GM13976 (cell line): ENCODE data around the gene UGT2A1.

Experiments used
- DNase-seq: peaks from one replicate; pipeline ENCODE4 v3.0.0; 2012; ENCODE audit warnings: low spot score
- in situ Hi-C: fragments of 300-500 bp; cut with MboI; formaldehyde crosslinking; loops from one replicate; pipeline ENCODE4 v1.12.0; 2022; ENCODE audit warnings: low sequenced_read_pairs, mixed read lengths, inconsistent platforms; ENCODE audit not compliant: unreplicated experiment
- TF ChIP-seq, protein P1 (sequence below): IDR thresholded peaks from 2 replicates; pipeline ENCODE4 v1.5.1; 2012; ENCODE audit warnings: borderline replicate concordance, mild to moderate bottlenecking; ENCODE audit not compliant: insufficient read depth; ENCODE audit errors: extremely low read depth, missing control alignments, control extremely low read depth

UGT2A1 gene

DNA sequence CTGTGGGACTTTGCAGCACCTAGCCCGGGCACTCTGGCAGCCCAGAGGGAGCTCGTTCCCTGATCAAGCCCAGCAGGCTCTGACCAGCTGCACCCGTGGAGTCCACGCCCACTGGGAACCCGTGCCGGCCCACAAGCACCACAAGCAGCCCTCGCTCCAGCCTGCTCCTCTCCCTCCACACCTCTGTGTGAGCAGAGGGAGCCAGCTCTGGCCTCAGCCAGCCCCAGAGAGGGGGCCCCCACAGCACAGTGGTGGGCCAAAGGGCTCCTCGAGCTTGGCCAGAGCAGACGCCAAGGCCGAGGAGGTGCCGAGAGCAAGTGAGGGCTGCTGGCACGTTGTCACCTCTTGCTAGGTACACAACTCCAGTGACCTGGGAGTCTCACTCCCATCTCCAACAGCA, 5.1 kb upstream of the UGT2A1 start:
- in situ Hi-C loops: no loop called here
- no peak for DNase-seq
- TF ChIP-seq, protein P1, sequence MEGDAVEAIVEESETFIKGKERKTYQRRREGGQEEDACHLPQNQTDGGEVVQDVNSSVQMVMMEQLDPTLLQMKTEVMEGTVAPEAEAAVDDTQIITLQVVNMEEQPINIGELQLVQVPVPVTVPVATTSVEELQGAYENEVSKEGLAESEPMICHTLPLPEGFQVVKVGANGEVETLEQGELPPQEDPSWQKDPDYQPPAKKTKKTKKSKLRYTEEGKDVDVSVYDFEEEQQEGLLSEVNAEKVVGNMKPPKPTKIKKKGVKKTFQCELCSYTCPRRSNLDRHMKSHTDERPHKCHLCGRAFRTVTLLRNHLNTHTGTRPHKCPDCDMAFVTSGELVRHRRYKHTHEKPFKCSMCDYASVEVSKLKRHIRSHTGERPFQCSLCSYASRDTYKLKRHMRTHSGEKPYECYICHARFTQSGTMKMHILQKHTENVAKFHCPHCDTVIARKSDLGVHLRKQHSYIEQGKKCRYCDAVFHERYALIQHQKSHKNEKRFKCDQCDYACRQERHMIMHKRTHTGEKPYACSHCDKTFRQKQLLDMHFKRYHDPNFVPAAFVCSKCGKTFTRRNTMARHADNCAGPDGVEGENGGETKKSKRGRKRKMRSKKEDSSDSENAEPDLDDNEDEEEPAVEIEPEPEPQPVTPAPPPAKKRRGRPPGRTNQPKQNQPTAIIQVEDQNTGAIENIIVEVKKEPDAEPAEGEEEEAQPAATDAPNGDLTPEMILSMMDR: no peak

DNA sequence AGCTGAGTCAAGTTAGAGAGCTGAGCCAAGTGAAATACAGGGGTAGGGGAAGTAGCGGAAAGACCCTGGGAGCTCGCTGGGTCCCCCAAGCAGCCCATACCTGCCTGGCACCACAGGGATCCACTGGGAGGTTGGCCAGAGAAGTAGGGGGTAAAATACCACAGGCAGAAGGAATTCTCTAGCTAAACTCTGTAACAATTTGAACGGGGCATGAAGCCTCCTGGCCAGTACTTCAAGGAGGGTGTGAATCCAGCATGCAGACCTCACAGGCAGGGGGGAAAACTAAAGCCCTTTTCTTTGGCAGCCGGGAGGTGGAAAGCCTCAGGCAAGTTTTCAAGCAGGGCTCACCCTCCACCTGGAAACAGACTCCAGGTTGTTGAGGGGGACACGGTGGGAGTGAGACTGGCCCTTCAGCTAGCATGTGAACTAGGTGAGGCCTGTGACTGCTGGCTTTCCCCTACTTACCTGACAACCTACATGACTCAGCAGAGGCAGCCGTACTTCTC, 3.7 kb upstream of the UGT2A1 start:
- TF ChIP-seq, protein P1: no peak
- in situ Hi-C loops: no loop called here
- DNase-seq: no peak

DNA sequence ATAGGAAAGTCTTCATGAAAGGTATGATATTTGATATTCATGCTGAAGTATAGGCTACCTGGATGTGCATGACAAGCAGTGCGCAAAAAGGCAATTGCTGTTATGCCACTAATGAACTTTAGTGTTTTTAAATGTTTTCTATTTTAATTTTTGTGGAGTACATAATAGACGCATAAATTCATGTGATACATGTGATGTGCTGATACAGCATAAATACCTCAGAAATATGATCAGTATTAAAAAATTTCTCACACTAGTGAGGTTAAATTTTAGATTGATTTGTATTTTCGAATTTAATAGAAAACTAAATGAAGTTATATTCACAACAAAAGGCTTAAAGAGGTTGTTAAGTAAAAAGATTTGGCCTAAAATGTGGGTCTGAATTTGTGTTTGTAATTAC, 2.2 kb downstream of the UGT2A1 start:
- in situ Hi-C loops: no loop called here
- TF ChIP-seq, protein P1: no peak
- no peak for DNase-seq

DNA sequence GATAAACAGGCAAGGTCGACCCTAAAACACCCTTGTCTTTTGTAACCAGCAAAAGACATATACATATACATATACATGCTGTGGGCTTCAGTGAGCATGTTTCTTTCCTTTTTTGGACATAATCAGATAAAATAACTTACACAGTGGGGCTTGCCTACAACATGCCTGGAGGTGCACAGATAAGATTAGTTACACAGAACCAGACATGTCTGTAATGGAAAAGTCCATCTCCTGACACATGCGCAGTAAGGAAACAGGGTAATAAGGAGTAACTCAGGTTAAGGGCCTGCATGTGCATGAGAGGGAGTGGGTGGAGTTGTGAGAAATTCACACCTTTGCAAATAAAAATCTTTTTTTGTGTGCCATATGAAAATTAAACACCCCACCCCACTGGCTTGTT, 3.4 kb downstream of the UGT2A1 start:
- TF ChIP-seq, protein P1: no peak
- in situ Hi-C loops: no loop called here
- DNase-seq: no peak

DNA sequence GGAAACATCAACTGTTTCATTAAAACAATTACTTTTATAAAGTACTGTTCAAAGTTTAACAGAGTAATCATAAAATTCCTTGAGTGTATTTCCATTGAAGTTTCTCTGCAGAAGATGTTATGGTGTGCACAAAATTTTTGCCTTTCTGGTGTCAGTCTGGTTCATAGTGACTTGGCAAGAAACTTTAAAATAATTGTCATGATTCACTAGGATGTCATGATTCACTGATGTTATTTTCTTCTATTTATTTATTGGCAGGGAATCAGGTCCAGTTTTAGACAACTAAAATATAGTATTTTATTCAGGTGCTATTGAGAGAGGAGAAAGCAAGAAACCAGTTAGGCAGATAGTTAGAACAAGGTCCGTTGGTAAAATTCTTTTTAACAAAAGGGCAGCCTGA, 3.8 kb downstream of the UGT2A1 start:
- DNase-seq: no peak
- TF ChIP-seq, protein P1: no peak
- in situ Hi-C loops: no loop called here

DNA sequence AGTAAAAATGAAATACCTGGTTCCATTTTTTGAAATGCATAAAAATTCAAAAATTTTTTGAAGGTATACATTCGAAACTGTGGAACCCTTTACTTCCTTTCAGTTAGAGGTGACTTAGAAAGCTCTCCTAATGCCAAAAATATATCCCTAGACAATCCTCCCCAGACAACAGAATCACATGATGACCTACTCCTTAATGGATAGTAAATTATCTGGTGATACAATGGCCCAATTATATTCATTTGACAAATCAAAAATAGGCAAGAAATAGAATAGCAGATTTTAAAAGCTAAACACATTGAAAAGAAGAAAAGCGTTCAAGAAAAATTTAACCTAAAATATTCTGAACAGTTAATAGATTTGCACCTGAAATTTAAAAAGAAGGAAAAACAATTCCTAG, 10.1 kb downstream of the UGT2A1 start:
- TF ChIP-seq, protein P1: no peak
- DNase-seq: no peak
- in situ Hi-C loops: no loop called here

DNA sequence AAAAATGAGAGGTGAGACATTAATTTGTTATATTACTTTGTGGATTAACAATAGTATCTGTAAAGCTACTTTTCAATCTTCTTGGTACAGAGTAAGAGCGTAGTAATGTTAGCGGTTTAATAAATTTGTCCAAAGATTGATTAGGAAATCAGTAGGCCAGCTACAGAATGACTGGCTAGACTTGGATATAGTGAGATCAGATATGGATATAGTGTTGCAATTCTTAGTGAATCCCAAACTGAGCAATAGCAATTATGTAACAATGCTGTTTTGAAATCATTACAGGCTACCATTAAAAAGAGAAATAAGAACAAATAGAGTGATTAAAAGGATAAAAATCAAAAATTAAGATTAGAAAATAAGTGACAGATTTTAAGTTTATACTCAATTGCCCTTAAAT, 12.8 kb downstream of the UGT2A1 start:
- TF ChIP-seq, protein P1: no peak
- DNase-seq: no peak
- in situ Hi-C loops: no loop called here
